Measurements from ENCODE around the gene SCML2. TPM values are rescaled to one million over a fixed set of nuclear protein-coding genes. Genes with fewer than 3 reads are reported as not detected.

Gene SCML2
- total RNA-seq, 1 donor from 2014 or later, result 9.5 TPM

- H3K27me3 Mint-ChIP-seq (ENCODE audit: unreplicated experiment), result no peaks in the 10 kb centered on the region
- H3K4me3 Mint-ChIP-seq (ENCODE audit: unreplicated experiment), result no peak overlapping the region
- DNase-seq, result no peak
- peaks cover 2% of the 10 kb centered on the region for H3K9me3 Mint-ChIP-seq (ENCODE audit: unreplicated experiment)
- H3K4me1 Mint-ChIP-seq (ENCODE audit: low read depth, unreplicated experiment), result no peaks in the 10 kb centered on the region
- no peak for TF ChIP-seq CTCF (IDR thresholded peaks at IDR 0.05; ENCODE audit: partially characterized antibody, unreplicated experiment)
- H3K27ac Mint-ChIP-seq (ENCODE audit: unreplicated experiment), result no peak overlapping the region
- H3K36me3 Mint-ChIP-seq (ENCODE audit: unreplicated experiment), result no peaks in the 10 kb centered on the region
Observed at GRCh38 chrX:18228069-18228468, 126.4 kb downstream of the SCML2 start.

GRCh38 chrX:18227458-18227857, 127.0 kb downstream of the SCML2 start:
- no peaks in the 10 kb centered on the region for H3K27me3 Mint-ChIP-seq (ENCODE audit: unreplicated experiment)
- H3K4me3 Mint-ChIP-seq (ENCODE audit: unreplicated experiment), result no peak overlapping the region
- DNase-seq, result no peak
- H3K9me3 Mint-ChIP-seq (ENCODE audit: unreplicated experiment), result peaks cover 2% of the 10 kb centered on the region
- H3K36me3 Mint-ChIP-seq (ENCODE audit: unreplicated experiment), result no peaks in the 10 kb centered on the region
- H3K27ac Mint-ChIP-seq (ENCODE audit: unreplicated experiment), result no peak overlapping the region
- no peak for TF ChIP-seq CTCF (IDR thresholded peaks at IDR 0.05; ENCODE audit: partially characterized antibody, unreplicated experiment)
- H3K4me1 Mint-ChIP-seq (ENCODE audit: low read depth, unreplicated experiment), result no peaks in the 10 kb centered on the region

GRCh38 chrX:18220786-18221185, 133.7 kb downstream of the SCML2 start, which contains the start of gene BEND2:
Gene BEND2 (minus strand): TSS chrX:18220886. CDS start chrX:18220750, 136 bp downstream.
- Mint-ChIP-seq H3K4me3 (ENCODE audit: unreplicated experiment) (no peak within 1 kb of the TSS), H3K9me3 (ENCODE audit: unreplicated experiment) (peaks cover 2% of the 10 kb centered on the region), H3K27me3 (ENCODE audit: unreplicated experiment) (no peaks in the 10 kb centered on the region), H3K27ac (ENCODE audit: unreplicated experiment) (no peak within 1 kb of the TSS), H3K4me1 (ENCODE audit: low read depth, unreplicated experiment) (no peaks in the 10 kb centered on the region), H3K36me3 (ENCODE audit: unreplicated experiment) (no peaks in the 10 kb centered on the region)
- DNase-seq, result no peak
- no peak for TF ChIP-seq CTCF (IDR thresholded peaks at IDR 0.05; ENCODE audit: partially characterized antibody, unreplicated experiment)

- H3K36me3 Mint-ChIP-seq (ENCODE audit: unreplicated experiment), result no peaks in the 10 kb centered on the region
- DNase-seq, result no peak
- H3K4me3 Mint-ChIP-seq (ENCODE audit: unreplicated experiment), result no peak overlapping the region
- H3K27ac Mint-ChIP-seq (ENCODE audit: unreplicated experiment), result no peak overlapping the region
- peak; percentile 26 for TF ChIP-seq CTCF (IDR thresholded peaks at IDR 0.05; ENCODE audit: partially characterized antibody, unreplicated experiment)
- H3K9me3 Mint-ChIP-seq (ENCODE audit: unreplicated experiment), result peaks cover 1% of the 10 kb centered on the region
- H3K4me1 Mint-ChIP-seq (ENCODE audit: low read depth, unreplicated experiment), result no peaks in the 10 kb centered on the region
- H3K27me3 Mint-ChIP-seq (ENCODE audit: unreplicated experiment), result peaks cover 3% of the 10 kb centered on the region
Observed at GRCh38 chrX:18210470-18210869, 144.0 kb downstream of the SCML2 start.

GRCh38 chrX:18206657-18207056, 147.8 kb downstream of the SCML2 start:
- no peak for TF ChIP-seq CTCF (IDR thresholded peaks at IDR 0.05; ENCODE audit: partially characterized antibody, unreplicated experiment)
- no peaks in the 10 kb centered on the region for H3K9me3 Mint-ChIP-seq (ENCODE audit: unreplicated experiment)
- H3K27me3 Mint-ChIP-seq (ENCODE audit: unreplicated experiment), result peaks cover 5% of the 10 kb centered on the region
- H3K4me3 Mint-ChIP-seq (ENCODE audit: unreplicated experiment), result no peak overlapping the region
- H3K27ac Mint-ChIP-seq (ENCODE audit: unreplicated experiment), result no peak overlapping the region
- H3K36me3 Mint-ChIP-seq (ENCODE audit: unreplicated experiment), result no peaks in the 10 kb centered on the region
- H3K4me1 Mint-ChIP-seq (ENCODE audit: low read depth, unreplicated experiment), result no peaks in the 10 kb centered on the region
- DNase-seq, result no peak

Measured in glutamatergic neuron (in vitro differentiated cells).